NT2/D1 (cell line): ENCODE data around the gene ANGPT4.

Experiments used
- SUZ12 ChIP-seq: IDR thresholded peaks from 2 replicates; pipeline ENCODE4 v1.6.1; 2011; ENCODE audit not compliant: insufficient read length, insufficient read depth; ENCODE audit errors: extremely low read depth
- YY1 ChIP-seq: IDR thresholded peaks from 2 replicates; pipeline ENCODE4 v1.6.1; 2011; ENCODE audit not compliant: insufficient read length, insufficient read depth
- ZNF274 ChIP-seq: IDR thresholded peaks from 2 replicates; pipeline ENCODE4 v1.6.1; 2011; ENCODE audit warnings: mild to moderate bottlenecking, low read depth, low read length

- TF ChIP-seq ZNF274 (no peak), YY1 (no peak), SUZ12 (no peak)
Observed at GRCh38 chr20:911882-912600, 4.1 kb downstream of the ANGPT4 start.
